ENCODE measurements around the gene PEBP1.

Gene PEBP1

DNA sequence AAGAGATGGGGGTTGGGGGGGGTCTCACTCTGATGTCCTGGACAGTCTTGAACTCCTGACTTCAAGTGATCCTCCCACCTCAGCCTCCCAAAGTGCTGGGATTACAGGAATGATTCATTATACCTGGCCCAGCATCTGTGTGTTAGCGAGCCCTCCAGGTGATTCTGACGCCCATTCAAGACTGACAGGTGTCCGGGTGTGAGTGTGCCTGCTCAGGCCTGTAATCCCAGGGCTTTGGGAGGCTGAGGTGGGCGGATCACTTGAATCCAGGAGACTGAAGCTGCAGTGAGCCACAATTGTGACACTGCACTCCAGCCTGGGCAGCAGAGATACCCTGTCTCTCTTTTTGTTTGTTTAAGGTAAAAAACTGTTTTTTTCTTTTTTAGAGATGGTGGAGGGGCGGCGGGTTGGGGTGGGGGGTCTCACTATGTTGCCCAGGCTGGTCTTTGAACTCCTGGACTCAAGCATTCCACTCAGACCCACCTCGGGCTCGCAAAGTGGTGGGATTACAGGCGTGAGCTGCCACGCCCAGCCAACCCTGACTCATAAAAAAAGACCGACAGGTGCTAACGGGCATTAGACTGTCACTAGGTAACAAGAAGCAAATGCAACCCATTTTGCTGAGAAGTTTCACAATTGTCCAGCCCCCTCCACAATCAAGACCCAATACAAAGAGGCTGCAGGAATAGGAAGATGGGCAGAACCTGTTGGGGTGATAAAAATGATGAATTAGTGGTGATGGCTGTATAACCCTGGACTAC is 36.8 kb upstream of the PEBP1 start:
- Histone ChIP-seq H3K27ac (replicated peaks; ENCODE audit: low read length) (no peak overlapping the region), H3K9ac (ENCODE audit: low read depth, low read length, poor library complexity) (no peak overlapping the region), H3K4me3 (ENCODE audit: low read length in 2 of 2) (no peak overlapping the region), H4K8ac (ENCODE audit: low read depth, low read length) (no peak overlapping the region), H3K4me1 (ENCODE audit: control insufficient read depth in 2 of 2, insufficient read depth in 1 of 2, low read depth in 1 of 2, low read length in 2 of 2) (peaks cover 3 to 5% of the 10 kb centered on the region in 2 donors), H3K36me3 (replicated peaks in 1 of 2; ENCODE audit: control insufficient read depth in 2 of 2, insufficient read depth in 2 of 2, low read length in 2 of 2) (peaks cover 3 to 12% of the 10 kb centered on the region in 2 donors), H2AFZ (ENCODE audit: low read length) (no peak overlapping the region), H3K14ac (ENCODE audit: low read length) (no peak overlapping the region), H4K91ac (ENCODE audit: low read depth, low read length, poor library complexity) (no peak overlapping the region), H3K79me1 (ENCODE audit: low read depth, low read length) (peaks cover 5% of the 10 kb centered on the region), H3K4me2 (ENCODE audit: insufficient read depth, low read length, poor library complexity, severe bottlenecking) (no peak overlapping the region), H2BK15ac (ENCODE audit: low read length) (no peak overlapping the region), H3K27me3 (ENCODE audit: control insufficient read depth in 3 of 3, insufficient read depth in 3 of 3, low read depth in 1 of 3, low read length in 3 of 3) (no peaks in the 10 kb centered on the region), H2BK5ac (ENCODE audit: low read length) (no peak overlapping the region), H2BK12ac (ENCODE audit: low read length) (no peak overlapping the region), H3K9me3 (replicated peaks in 1 of 2; ENCODE audit: control insufficient read depth in 2 of 2, insufficient read depth in 1 of 2, low read depth in 1 of 2, low read length in 2 of 2) (peaks cover 0 to 1% of the 10 kb centered on the region in 2 donors), H3K23ac (ENCODE audit: low read depth, low read length, poor library complexity) (no peak overlapping the region), H3K4ac (ENCODE audit: low read length) (no peak overlapping the region), H3K18ac (ENCODE audit: low read length) (no peak overlapping the region), H2BK120ac (ENCODE audit: low read depth, low read length) (no peak overlapping the region), H2AK5ac (ENCODE audit: low read depth, low read length) (no peak overlapping the region)
- no CpG with 5 or more reads among the region's 12 CpGs for WGBS, 2 donors (ENCODE audit: extremely low coverage in 2 of 2, insufficient read length in 2 of 2, insufficient replicate concordance in 1 of 2)
- no peak for DNase-seq (ENCODE audit: low spot score)

DNA sequence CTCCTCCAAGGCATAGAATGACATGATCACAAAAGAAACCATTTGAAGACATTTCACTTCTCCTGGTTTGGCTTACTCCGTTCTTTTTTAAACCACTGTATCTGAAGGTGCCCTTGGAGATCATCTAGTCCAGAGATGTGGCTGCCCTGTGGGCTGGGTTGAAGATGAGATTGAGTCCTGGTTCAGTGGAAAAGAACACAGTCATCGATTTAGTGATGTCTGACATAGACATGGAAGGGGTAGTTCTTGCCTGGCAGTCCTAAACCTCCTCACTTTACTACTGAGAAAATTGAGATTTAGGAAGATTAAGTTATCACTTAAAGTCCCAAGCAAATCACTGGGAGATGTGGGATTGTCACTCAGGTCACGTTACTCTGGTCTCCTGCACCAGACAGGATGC is 34.9 kb upstream of the PEBP1 start:
- no peak overlapping the region for H3K14ac ChIP-seq (ENCODE audit: low read length)
- DNase-seq (ENCODE audit: low spot score), result no peak
- H2BK12ac ChIP-seq (ENCODE audit: low read length), result no peak overlapping the region
- no peak overlapping the region for H3K4me2 ChIP-seq (ENCODE audit: insufficient read depth, low read length, poor library complexity, severe bottlenecking)
- no peak overlapping the region for H3K23ac ChIP-seq (ENCODE audit: low read depth, low read length, poor library complexity)
- H3K18ac ChIP-seq (ENCODE audit: low read length), result no peak overlapping the region
- H3K4me1 ChIP-seq (ENCODE audit: control insufficient read depth in 2 of 2, insufficient read depth in 1 of 2, low read depth in 1 of 2, low read length in 2 of 2), result peaks cover 3 to 5% of the 10 kb centered on the region in 2 donors
- WGBS, 2 donors (ENCODE audit: extremely low coverage in 2 of 2, insufficient read length in 2 of 2, insufficient replicate concordance in 1 of 2), result no CpG with 5 or more reads among the region's 3 CpGs
- peaks cover 0 to 6% of the 10 kb centered on the region in 2 donors for H3K36me3 ChIP-seq (replicated peaks in 1 of 2; ENCODE audit: control insufficient read depth in 2 of 2, insufficient read depth in 2 of 2, low read length in 2 of 2)
- no peak overlapping the region for H4K8ac ChIP-seq (ENCODE audit: low read depth, low read length)
- no peaks in the 10 kb centered on the region for H3K9me3 ChIP-seq (replicated peaks in 1 of 2; ENCODE audit: control insufficient read depth in 2 of 2, insufficient read depth in 1 of 2, low read depth in 1 of 2, low read length in 2 of 2)
- no peak overlapping the region for H3K4me3 ChIP-seq (ENCODE audit: low read length in 2 of 2)
- no peak overlapping the region for H2AK5ac ChIP-seq (ENCODE audit: low read depth, low read length)
- no peaks in the 10 kb centered on the region for H3K27me3 ChIP-seq (ENCODE audit: control insufficient read depth in 3 of 3, insufficient read depth in 3 of 3, low read depth in 1 of 3, low read length in 3 of 3)
- H3K9ac ChIP-seq (ENCODE audit: low read depth, low read length, poor library complexity), result peak overlapping the region; percentile 60
- no peak overlapping the region for H2AFZ ChIP-seq (ENCODE audit: low read length)
- H2BK120ac ChIP-seq (ENCODE audit: low read depth, low read length), result no peak overlapping the region
- no peak overlapping the region for H3K27ac ChIP-seq (replicated peaks; ENCODE audit: low read length)
- H2BK15ac ChIP-seq (ENCODE audit: low read length), result no peak overlapping the region
- H4K91ac ChIP-seq (ENCODE audit: low read depth, low read length, poor library complexity), result no peak overlapping the region
- H2BK5ac ChIP-seq (ENCODE audit: low read length), result no peak overlapping the region
- no peak overlapping the region for H3K4ac ChIP-seq (ENCODE audit: low read length)
- H3K79me1 ChIP-seq (ENCODE audit: low read depth, low read length), result peaks cover 2% of the 10 kb centered on the region

DNA sequence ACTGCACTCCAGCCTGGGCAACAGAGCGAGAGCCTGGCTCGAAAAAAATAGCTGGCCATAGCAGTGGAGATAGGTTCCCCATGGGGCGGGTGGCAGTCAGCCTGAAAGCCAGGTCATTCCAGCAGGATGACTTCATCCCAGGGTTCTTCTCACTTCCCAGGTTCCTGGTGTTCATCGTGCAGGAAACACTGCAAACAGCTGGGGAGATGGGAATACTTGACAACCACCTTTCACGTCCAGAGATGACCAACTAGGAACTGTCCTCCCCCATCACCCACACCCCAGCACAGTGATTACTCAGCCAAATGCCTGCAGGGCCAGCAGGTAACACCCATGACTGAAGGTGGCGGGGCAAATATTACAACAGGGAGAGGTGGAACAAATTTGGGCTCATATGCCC is 33.9 kb upstream of the PEBP1 start:
- H2BK12ac ChIP-seq (ENCODE audit: low read length), result no peak overlapping the region
- no peak overlapping the region for H2AK5ac ChIP-seq (ENCODE audit: low read depth, low read length)
- no peak overlapping the region for H3K4me2 ChIP-seq (ENCODE audit: insufficient read depth, low read length, poor library complexity, severe bottlenecking)
- peaks cover 0 to 6% of the 10 kb centered on the region in 2 donors for H3K36me3 ChIP-seq (replicated peaks in 1 of 2; ENCODE audit: control insufficient read depth in 2 of 2, insufficient read depth in 2 of 2, low read length in 2 of 2)
- no peaks in the 10 kb centered on the region for H3K27me3 ChIP-seq (ENCODE audit: control insufficient read depth in 3 of 3, insufficient read depth in 3 of 3, low read depth in 1 of 3, low read length in 3 of 3)
- no peak overlapping the region for H4K91ac ChIP-seq (ENCODE audit: low read depth, low read length, poor library complexity)
- no peak overlapping the region for H2BK120ac ChIP-seq (ENCODE audit: low read depth, low read length)
- no peak overlapping the region for H4K8ac ChIP-seq (ENCODE audit: low read depth, low read length)
- H3K4ac ChIP-seq (ENCODE audit: low read length), result no peak overlapping the region
- no peak overlapping the region for H3K23ac ChIP-seq (ENCODE audit: low read depth, low read length, poor library complexity)
- no peaks in the 10 kb centered on the region for H3K9me3 ChIP-seq (replicated peaks in 1 of 2; ENCODE audit: control insufficient read depth in 2 of 2, insufficient read depth in 1 of 2, low read depth in 1 of 2, low read length in 2 of 2)
- H3K18ac ChIP-seq (ENCODE audit: low read length), result no peak overlapping the region
- peaks cover 3 to 5% of the 10 kb centered on the region in 2 donors for H3K4me1 ChIP-seq (ENCODE audit: control insufficient read depth in 2 of 2, insufficient read depth in 1 of 2, low read depth in 1 of 2, low read length in 2 of 2)
- no peak overlapping the region for H2BK5ac ChIP-seq (ENCODE audit: low read length)
- no peak overlapping the region for H3K27ac ChIP-seq (replicated peaks; ENCODE audit: low read length)
- no CpG with 5 or more reads among the region's 6 CpGs for WGBS, 2 donors (ENCODE audit: extremely low coverage in 2 of 2, insufficient read length in 2 of 2, insufficient replicate concordance in 1 of 2)
- no peak for DNase-seq (ENCODE audit: low spot score)
- no peak overlapping the region for H3K9ac ChIP-seq (ENCODE audit: low read depth, low read length, poor library complexity)
- no peaks in the 10 kb centered on the region for H3K79me1 ChIP-seq (ENCODE audit: low read depth, low read length)
- no peak overlapping the region for H2AFZ ChIP-seq (ENCODE audit: low read length)
- H3K14ac ChIP-seq (ENCODE audit: low read length), result no peak overlapping the region
- no peak overlapping the region for H3K4me3 ChIP-seq (ENCODE audit: low read length in 2 of 2)
- H2BK15ac ChIP-seq (ENCODE audit: low read length), result no peak overlapping the region

DNA sequence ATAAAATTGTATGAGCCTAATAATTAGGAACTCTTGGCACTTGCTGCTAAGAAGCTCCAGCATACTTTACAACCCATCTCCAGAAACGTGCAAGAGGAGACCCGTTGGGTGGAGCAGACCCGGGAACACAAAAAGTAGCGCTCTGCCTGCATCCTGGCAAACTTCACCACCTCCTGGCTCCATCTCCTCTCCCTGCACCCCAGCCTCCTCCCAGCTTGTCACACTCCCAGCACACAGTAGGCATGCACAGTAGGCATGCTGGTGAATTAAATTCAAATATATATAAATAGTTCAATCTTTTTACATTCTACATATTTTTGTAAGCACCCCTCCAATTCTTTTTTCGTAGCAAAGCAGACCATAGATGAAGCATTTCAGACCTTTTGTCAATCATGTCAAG is 33.3 kb upstream of the PEBP1 start:
- Histone ChIP-seq H3K23ac (ENCODE audit: low read depth, low read length, poor library complexity) (no peak overlapping the region), H3K27ac (replicated peaks; ENCODE audit: low read length) (no peak overlapping the region), H3K9ac (ENCODE audit: low read depth, low read length, poor library complexity) (no peak overlapping the region), H2AK5ac (ENCODE audit: low read depth, low read length) (no peak overlapping the region), H2BK5ac (ENCODE audit: low read length) (no peak overlapping the region), H2BK12ac (ENCODE audit: low read length) (no peak overlapping the region), H3K4me3 (ENCODE audit: low read length in 2 of 2) (peak overlapping the region in 1 of 2 donors; percentile 89), H3K18ac (ENCODE audit: low read length) (no peak overlapping the region), H3K4me2 (ENCODE audit: insufficient read depth, low read length, poor library complexity, severe bottlenecking) (peak overlapping the region; percentile 87), H2BK120ac (ENCODE audit: low read depth, low read length) (no peak overlapping the region), H4K8ac (ENCODE audit: low read depth, low read length) (no peak overlapping the region), H3K4me1 (ENCODE audit: control insufficient read depth in 2 of 2, insufficient read depth in 1 of 2, low read depth in 1 of 2, low read length in 2 of 2) (peaks cover 3 to 5% of the 10 kb centered on the region in 2 donors), H3K36me3 (replicated peaks in 1 of 2; ENCODE audit: control insufficient read depth in 2 of 2, insufficient read depth in 2 of 2, low read length in 2 of 2) (peaks cover 0 to 6% of the 10 kb centered on the region in 2 donors), H3K9me3 (replicated peaks in 1 of 2; ENCODE audit: control insufficient read depth in 2 of 2, insufficient read depth in 1 of 2, low read depth in 1 of 2, low read length in 2 of 2) (no peaks in the 10 kb centered on the region), H3K27me3 (ENCODE audit: control insufficient read depth in 3 of 3, insufficient read depth in 3 of 3, low read depth in 1 of 3, low read length in 3 of 3) (no peaks in the 10 kb centered on the region), H3K4ac (ENCODE audit: low read length) (no peak overlapping the region), H3K79me1 (ENCODE audit: low read depth, low read length) (no peaks in the 10 kb centered on the region), H3K14ac (ENCODE audit: low read length) (no peak overlapping the region), H2BK15ac (ENCODE audit: low read length) (no peak overlapping the region), H4K91ac (ENCODE audit: low read depth, low read length, poor library complexity) (no peak overlapping the region), H2AFZ (ENCODE audit: low read length) (peak overlapping the region; percentile 99)
- no peak for DNase-seq (ENCODE audit: low spot score)
- no CpG with 5 or more reads among the region's 5 CpGs for WGBS, 2 donors (ENCODE audit: extremely low coverage in 2 of 2, insufficient read length in 2 of 2, insufficient replicate concordance in 1 of 2)

Measured in neuronal stem cell (in vitro differentiated cells).